Right atrium auricular region (tissue), 2 donors: ENCODE measurements around the gene TRAF7. TPM values are rescaled to one million over a fixed set of nuclear protein-coding genes. Genes with fewer than 3 reads are reported as not detected.
"Not testable (repeated sequence)": the region's sequence is repeated elsewhere in the genome, so short reads cannot be mapped to it uniquely, and the experiment has no call there.

Source experiments
- DNase-seq: peaks from one replicate; pipeline ENCODE4 v3.0.0-alpha.2; 2019; ENCODE audit warnings: low spot score
- H3K27ac ChIP-seq, 2 donors: fragments of 200-600 bp; sonication (generic); 1 replicate in 1 of 2; 2 replicates in 1 of 2; pipeline ENCODE4 v1.5.1; 2016 to 2019
- H3K27me3 ChIP-seq, 2 donors: fragments of 200-600 bp; sonication (generic); one replicate each; pipeline versions ENCODE4 v1.5.1 to v1.6.0; 2017 to 2019
- H3K36me3 ChIP-seq: fragments of 200-600 bp; sonication (generic); one replicate; pipeline ENCODE4 v1.5.1; 2016
- H3K4me1 ChIP-seq, 2 donors: fragments of 200-600 bp; sonication (generic); one replicate each; pipeline versions ENCODE4 v1.5.1 to v1.6.0; 2017 to 2019
- H3K4me3 ChIP-seq, 2 donors: fragments of 200-600 bp; sonication (generic); 1 replicate in 1 of 2; 2 replicates in 1 of 2; pipeline ENCODE4 v1.5.1; 2017 to 2019; ENCODE audit warnings: mild to moderate bottlenecking in 1 of 2, moderate library complexity in 1 of 2
- H3K9me3 ChIP-seq, 2 donors: fragments of 200-600 bp; sonication (generic); one replicate each; pipeline ENCODE4 v1.5.1; 2019
- CTCF ChIP-seq, 2 donors: fragments of 200-600 bp; sonication (generic); IDR thresholded peaks; one replicate each; pipeline ENCODE4 v1.5.1; 2019; ENCODE audit warnings: antibody characterized with exemption in 2 of 2
- total RNA-seq, 2 donors: library from RNA; depleted of rRNA; stranded (reverse); fragments of >200 nt; gene quantifications; one replicate each; pipeline ENCODE4 v1.1.0, GENCODE V29; 2016

TRAF7 gene
- total RNA-seq, 2 donors from 2014 or later: 16.1 to 27.0 TPM

GRCh38 chr16:2114885-2115590 is 40.5 kb upstream of the TRAF7 start:
- H3K4me3 ChIP-seq, H3K27me3 ChIP-seq, DNase-seq, H3K27ac ChIP-seq, H3K9me3 ChIP-seq: not testable (repeated sequence)
- H3K4me1 ChIP-seq: peaks cover 0 to 13% of the 10 kb centered on the region in 2 donors
- peaks cover 31% of the 10 kb centered on the region for H3K36me3 ChIP-seq

GRCh38 chr16:2115591-2115973 is 40.0 kb upstream of the TRAF7 start:
- H3K4me3 ChIP-seq: no peak overlapping the region
- no peak overlapping the region for H3K27ac ChIP-seq
- no peak for DNase-seq
- no peak for TF ChIP-seq CTCF (IDR thresholded peaks at IDR 0.05)
- no peaks in the 10 kb centered on the region for H3K9me3 ChIP-seq
- no peaks in the 10 kb centered on the region for H3K27me3 ChIP-seq
- peaks cover 0 to 13% of the 10 kb centered on the region in 2 donors for H3K4me1 ChIP-seq
- peaks cover 26% of the 10 kb centered on the region for H3K36me3 ChIP-seq

GRCh38 chr16:2116428-2116827 is 39.2 kb upstream of the TRAF7 start:
- not testable (repeated sequence) for H3K4me3 ChIP-seq, H3K9me3 ChIP-seq, H3K27me3 ChIP-seq, DNase-seq, H3K27ac ChIP-seq
- Histone ChIP-seq H3K4me1 (peaks cover 0 to 13% of the 10 kb centered on the region in 2 donors), H3K36me3 (peaks cover 19% of the 10 kb centered on the region)

- Histone ChIP-seq H3K4me1 (peaks cover 0 to 21% of the 10 kb centered on the region in 2 donors), H3K36me3 (peaks cover 12% of the 10 kb centered on the region)
- not testable (repeated sequence) for H3K27ac ChIP-seq, DNase-seq, H3K27me3 ChIP-seq, H3K9me3 ChIP-seq, H3K4me3 ChIP-seq
These were observed 38.2 kb upstream of the TRAF7 start for GRCh38 chr16:2117341-2117740.

GRCh38 chr16:2117960-2118722 is 37.4 kb upstream of the TRAF7 start:
- H3K27ac ChIP-seq, H3K27me3 ChIP-seq, H3K4me3 ChIP-seq, DNase-seq, H3K9me3 ChIP-seq: not testable (repeated sequence)
- Histone ChIP-seq H3K4me1 (peaks cover 0 to 29% of the 10 kb centered on the region in 2 donors), H3K36me3 (peaks cover 12% of the 10 kb centered on the region)

GRCh38 chr16:2121325-2121724 is 34.3 kb upstream of the TRAF7 start:
- not testable (repeated sequence) for H3K27me3 ChIP-seq, H3K36me3 ChIP-seq, H3K9me3 ChIP-seq
- Histone ChIP-seq H3K27ac (peak overlapping the region; percentile 83 to 94), H3K4me3 (peak overlapping the region in 1 of 2 donors; percentile 24), H3K4me1 (peaks cover 0 to 59% of the 10 kb centered on the region in 2 donors)
- peak in 1 of 2 donors; percentile 52 for TF ChIP-seq CTCF (IDR thresholded peaks at IDR 0.05)
- peak; percentile 71 for DNase-seq

GRCh38 chr16:2121853-2122252 is 33.7 kb upstream of the TRAF7 start:
- Histone ChIP-seq H3K4me1 (peaks cover 0 to 59% of the 10 kb centered on the region in 2 donors), H3K9me3 (no peaks in the 10 kb centered on the region), H3K27me3 (no peaks in the 10 kb centered on the region), H3K27ac (peak overlapping the region; percentile 83 to 94), H3K4me3 (peak overlapping the region in 1 of 2 donors; percentile 24), H3K36me3 (no peaks in the 10 kb centered on the region)
- no peak for DNase-seq
- TF ChIP-seq CTCF (IDR thresholded peaks at IDR 0.05): no peak
